ENCODE measurements around the gene FGF1.

- TF ChIP-seq POLR2A (IDR thresholded peaks at IDR 0.05) (no peak), CTCF (IDR thresholded peaks at IDR 0.05) (no peak)
Measured at GRCh38 chr5:142692321-142692894, 6.5 kb upstream of the FGF1 start.
